Right lobe of liver (tissue), 6 donors: Measurements from ENCODE around the gene RTP4. TPM values are rescaled to one million over a fixed set of nuclear protein-coding genes. Genes with fewer than 3 reads are reported as not detected.

Experiments used
- ATAC-seq, 4 donors: fragments of 200-7000 bp; cut with Tn5 transposase; one replicate each; pipeline ENCODE4 v1.9.1; 2020; ENCODE audit warnings: mild to moderate bottlenecking in 4 of 4, moderate library complexity in 4 of 4
- DNase-seq, 3 donors: peaks; one replicate each; pipeline ENCODE4 v3.0.0-alpha.2; 2020
- H3K27ac ChIP-seq, 3 donors: fragments of 200-600 bp; one replicate each; pipeline ENCODE4 v1.8.0; 2022
- H3K27me3 ChIP-seq, 2 donors: fragments of 200-600 bp; one replicate each; pipeline ENCODE4 v1.8.0; 2022
- H3K36me3 ChIP-seq, 4 donors: fragments of 200-600 bp; sonication (generic) in 1 of 4; one replicate each; pipeline versions ENCODE4 v1.5.1 to v1.8.0; 2017 to 2022; ENCODE audit warnings: control low read depth in 1 of 4
- H3K4me1 ChIP-seq, 4 donors: fragments of 200-600 bp; sonication (generic) in 1 of 4; one replicate each; pipeline versions ENCODE4 v1.5.1 to v1.8.0; 2017 to 2022; ENCODE audit warnings: control low read depth in 1 of 4
- H3K4me3 ChIP-seq, 3 donors: fragments of 200-600 bp; one replicate each; pipeline ENCODE4 v1.8.0; 2022
- H3K9me3 ChIP-seq, 4 donors: fragments of 200-600 bp; sonication (generic) in 1 of 4; one replicate each; pipeline versions ENCODE4 v1.5.1 to v1.8.0; 2017 to 2022; ENCODE audit warnings: control low read depth in 1 of 4
- CTCF ChIP-seq, 4 donors: fragments of 200-600 bp in 3 of 4; fragments of 450-650 bp in 1 of 4; IDR thresholded peaks; one replicate each; pipeline versions ENCODE4 v1.5.1 to v1.8.0; 2016 to 2022; ENCODE audit warnings: antibody characterized with exemption in 4 of 4, mild to moderate bottlenecking in 2 of 4
- POLR2A ChIP-seq: fragments of 450-650 bp; IDR thresholded peaks from one replicate; pipeline ENCODE4 v1.6.1; 2017; ENCODE audit warnings: antibody characterized with exemption, mild to moderate bottlenecking
- WGBS: methylation state at CpG from one replicate; pipeline ENCODE4 v1.1.6; 2018; ENCODE audit warnings: low coverage, low lambda C conversion rate; ENCODE audit not compliant: insufficient coverage; ENCODE audit errors: missing lambda C conversion rate; 5-methylcytosine and 5-hydroxymethylcytosine counted together
- intact Hi-C, 2 donors: fragments of 100-400 bp; cut with DNase I; formaldehyde crosslinking; loops; one replicate each; pipeline versions ENCODE4 v1.11.2 to v1.14.1; 2022
- total RNA-seq, 6 experiments: library from RNA; depleted of rRNA in 2 of 6; stranded (reverse); fragments of >200 nt in 2 of 6; fragmentation: NEBNext Ultra II Directional in 3 of 6; extraction: Animal tissue kit (Norgen Biotek cat#: 25700) in 3 of 6; gene quantifications; one replicate each; pipeline versions ENCODE4 v1.1.0 to v1.2.4, GENCODE V29; 2016 to 2023
- donor health status: DM: no; HTN: yes; CAD: no.
- donor health status: DM: no; HTN: no; CAD: no.
- donor health status: DM: no; HTN: no; CAD: no.
- donor health status: DM: no; HTN: yes; CAD: no.
- donor health status: DM: no; HTN: yes; CAD: no.

The RTP4 gene
- total RNA-seq, 6 experiments from 2014 or later: 0.92 to 3.2 (median 2.0) TPM

- Histone ChIP-seq H3K4me1 (peaks cover 0 to 4% (median 2%) of the 10 kb centered on the region in 4 donors), H3K27ac (no peak overlapping the region), H3K9me3 (no peaks in the 10 kb centered on the region), H3K27me3 (no peaks in the 10 kb centered on the region), H3K36me3 (no peaks in the 10 kb centered on the region), H3K4me3 (no peak overlapping the region)
- DNase-seq (no peak), ATAC-seq (no peak)
- intact Hi-C loops: loop anchor here (10.0 kb wide), 2 partner anchors 283 to 363 kb away; no protein-coding TSS in a partner anchor
- 72% methylated on average over 7 of the region's 7 CpGs for WGBS
- TF ChIP-seq POLR2A (no peak), CTCF (IDR thresholded peaks at IDR 0.05) (no peak)
Measured at GRCh38 chr3:187322291-187322690, 45.9 kb upstream of the RTP4 start.

GRCh38 chr3:187323091-187323490, 45.1 kb upstream of the RTP4 start:
- H3K9me3 ChIP-seq: no peaks in the 10 kb centered on the region
- intact Hi-C loops: loop anchor here (10.0 kb wide), 2 partner anchors 282 to 362 kb away; no protein-coding TSS in a partner anchor
- TF ChIP-seq POLR2A (no peak), CTCF (IDR thresholded peaks at IDR 0.05) (no peak)
- H3K36me3 ChIP-seq: no peaks in the 10 kb centered on the region
- H3K27me3 ChIP-seq: no peaks in the 10 kb centered on the region
- WGBS: 46% methylated on average over 3 of the region's 3 CpGs
- no peak overlapping the region for H3K27ac ChIP-seq
- ATAC-seq (no peak), DNase-seq (no peak)
- no peak overlapping the region for H3K4me3 ChIP-seq
- H3K4me1 ChIP-seq: peaks cover 0 to 4% (median 2%) of the 10 kb centered on the region in 4 donors

- no peaks in the 10 kb centered on the region for H3K9me3 ChIP-seq
- intact Hi-C loops: loop anchor here (10.0 kb wide), 2 partner anchors 279 to 359 kb away; no protein-coding TSS in a partner anchor
- DNase-seq: no peak
- H3K4me3 ChIP-seq: no peak overlapping the region
- no peak for TF ChIP-seq POLR2A
- TF ChIP-seq CTCF (IDR thresholded peaks at IDR 0.05): no peak
- WGBS: 58% methylated on average over 5 of the region's 5 CpGs
- no peaks in the 10 kb centered on the region for H3K27me3 ChIP-seq
- no peaks in the 10 kb centered on the region for H3K4me1 ChIP-seq
- ATAC-seq: no peak
- H3K36me3 ChIP-seq: no peaks in the 10 kb centered on the region
- no peak overlapping the region for H3K27ac ChIP-seq
Measured at GRCh38 chr3:187325632-187326031, 42.6 kb upstream of the RTP4 start.

- WGBS: 61% methylated on average over 2 of the region's 2 CpGs
- Histone ChIP-seq H3K4me1 (no peaks in the 10 kb centered on the region), H3K27ac (no peak overlapping the region), H3K4me3 (no peak overlapping the region), H3K36me3 (no peaks in the 10 kb centered on the region), H3K9me3 (no peaks in the 10 kb centered on the region), H3K27me3 (no peaks in the 10 kb centered on the region)
- no peak for DNase-seq
- TF ChIP-seq CTCF (IDR thresholded peaks at IDR 0.05): no peak
- TF ChIP-seq POLR2A: no peak
- no peak for ATAC-seq
- intact Hi-C loops: loop anchor here (10.0 kb wide), 2 partner anchors 277 to 357 kb away; no protein-coding TSS in a partner anchor
Measured at GRCh38 chr3:187327845-187328244, 40.3 kb upstream of the RTP4 start.
